Measurements from ENCODE around the gene MACROD1. TPM values are rescaled to one million over a fixed set of nuclear protein-coding genes. Genes with fewer than 3 reads are reported as not detected.

Gene MACROD1
- total and polyA plus RNA-seq, 10 of the 15 experiments (the other 5 are each of a cell fraction or from before 2014, with no cell fraction given) = 1.2 to 22.7 (median 11.3) TPM; not detected in 1

GRCh38 chr11:64185693-64186491 is 20.0 kb upstream of the MACROD1 start, which contains the start of gene STIP1 (continued):
- TF ChIP-seq E4F1 (IDR thresholded peaks at IDR 0.05; ENCODE audit: borderline replicate concordance, partially characterized antibody) (peak; percentile 88), ZNF687 (IDR thresholded peaks at IDR 0.05) (no peak), DPF2 (IDR thresholded peaks at IDR 0.05) (peak; percentile 100), USF1 (IDR thresholded peaks at IDR 0.05; ENCODE audit: borderline replicate concordance, extremely low read length, insufficient read depth, low read depth, low read length) (no peak), REST (IDR thresholded peaks at IDR 0.05; ENCODE audit: low read depth, low read length) (0 out of 2 replicates have a peak, but pooled peaks have one; percentile 18), CBX3 (IDR thresholded peaks at IDR 0.05; ENCODE audit: borderline replicate concordance, low read depth) (no peak), SIN3A (IDR thresholded peaks at IDR 0.05; ENCODE audit: low read depth, low read length) (peak; percentile 59; the same call in 1 of the 2 replicates), ZNF217 (IDR thresholded peaks at IDR 0.05) (no peak), POU2F2 (IDR thresholded peaks at IDR 0.05; ENCODE audit: borderline replicate concordance, low read depth, low read length) (no peak; the same call in 2 of the 3 replicates), NFYB (IDR thresholded peaks at IDR 0.05; ENCODE audit: insufficient read depth, low read depth, low read length) (peak; percentile 100), ZBTB40 (IDR thresholded peaks at IDR 0.05; ENCODE audit: borderline replicate concordance) (peak; percentile 84; the same call in 1 of the 2 replicates), HDGF (IDR thresholded peaks at IDR 0.05) (0 out of 2 replicates have a peak, but pooled peaks have one; percentile 39)

Data from GM12878 (cell line).